GM21447 (cell line): ENCODE measurements around the gene KNG1.
A peak's percentile ranks its signal among the peaks of the same experiment; 100 is the strongest.

Experiments used
- ATAC-seq: cut with Tn5 transposase; IDR thresholded peaks from one replicate; pipeline ENCODE4 v1.9.1; 2021; ENCODE audit not compliant: unreplicated experiment

The KNG1 gene

GRCh38 chr3:186772701-186773417, 55.7 kb downstream of the KNG1 start:
- ATAC-seq: peak; percentile 92

- no peak for ATAC-seq
These were observed 58.8 kb downstream of the KNG1 start for GRCh38 chr3:186775999-186776398.

DNA sequence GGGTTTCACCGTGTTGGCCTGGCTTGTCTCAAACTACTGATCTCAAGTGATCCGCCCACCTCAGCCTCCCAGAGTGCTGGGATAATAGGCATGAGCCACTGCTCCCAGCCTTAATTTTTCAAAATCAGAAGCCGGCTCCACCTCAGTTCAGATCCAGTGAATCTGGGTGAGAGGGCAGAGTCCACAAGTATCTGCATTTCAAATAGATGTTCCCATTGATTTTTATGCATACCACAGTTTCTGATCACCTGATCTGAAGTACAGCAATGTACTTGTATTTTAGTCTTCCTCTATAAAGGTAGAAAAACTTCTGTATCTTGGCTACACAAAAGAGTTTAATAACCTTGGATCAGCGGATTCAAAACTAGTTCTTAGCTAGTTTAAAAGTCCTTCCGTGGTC, 62.0 kb downstream of the KNG1 start:
- ATAC-seq: no peak

GRCh38 chr3:186782542-186783057, 65.4 kb downstream of the KNG1 start:
- no peak for ATAC-seq

DNA sequence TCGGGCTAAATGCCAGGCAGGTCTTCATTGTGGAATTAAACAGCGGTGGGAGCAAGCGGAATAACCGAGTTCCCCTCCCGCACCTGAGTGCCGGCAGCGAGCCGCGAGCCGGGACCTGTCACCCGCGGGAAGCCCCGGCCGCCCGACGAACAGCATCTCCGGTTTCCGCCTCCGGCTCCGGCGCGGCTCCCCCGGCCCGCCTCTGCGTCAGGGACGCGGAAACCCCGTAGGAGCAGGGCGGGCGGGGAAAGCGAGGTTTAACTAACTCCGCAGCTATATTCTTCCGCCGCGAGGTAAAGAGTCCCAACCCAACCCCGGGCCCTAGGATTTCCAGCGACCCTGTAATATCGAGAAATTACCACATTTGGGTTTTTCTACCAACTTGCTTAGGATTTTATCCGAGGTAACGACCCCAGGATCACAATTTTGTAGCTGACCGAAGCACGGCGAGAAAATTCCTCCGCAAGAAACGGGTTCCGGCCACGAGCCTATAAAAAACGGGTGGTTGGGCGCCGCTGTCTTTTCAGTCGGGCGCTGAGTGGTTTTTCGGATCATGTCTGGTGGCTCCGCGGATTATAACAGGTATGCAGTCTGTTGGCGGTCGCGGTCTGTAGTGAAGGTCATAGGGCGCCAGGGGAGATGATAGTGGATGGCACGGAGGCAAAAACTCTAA, 66.0 kb downstream of the KNG1 start, which contains the start of gene EIF4A2:
TSS of gene EIF4A2 (plus strand) at position 520 of the 673 bp plus-strand sequence. CDS start at position 554, 34 bp downstream.
- peak; percentile 57 for ATAC-seq

GRCh38 chr3:186783731-186784515, 66.8 kb downstream of the KNG1 start:
- ATAC-seq: peak; percentile 70

GRCh38 chr3:186784820-186785494, 67.8 kb downstream of the KNG1 start:
- no peak for ATAC-seq

DNA sequence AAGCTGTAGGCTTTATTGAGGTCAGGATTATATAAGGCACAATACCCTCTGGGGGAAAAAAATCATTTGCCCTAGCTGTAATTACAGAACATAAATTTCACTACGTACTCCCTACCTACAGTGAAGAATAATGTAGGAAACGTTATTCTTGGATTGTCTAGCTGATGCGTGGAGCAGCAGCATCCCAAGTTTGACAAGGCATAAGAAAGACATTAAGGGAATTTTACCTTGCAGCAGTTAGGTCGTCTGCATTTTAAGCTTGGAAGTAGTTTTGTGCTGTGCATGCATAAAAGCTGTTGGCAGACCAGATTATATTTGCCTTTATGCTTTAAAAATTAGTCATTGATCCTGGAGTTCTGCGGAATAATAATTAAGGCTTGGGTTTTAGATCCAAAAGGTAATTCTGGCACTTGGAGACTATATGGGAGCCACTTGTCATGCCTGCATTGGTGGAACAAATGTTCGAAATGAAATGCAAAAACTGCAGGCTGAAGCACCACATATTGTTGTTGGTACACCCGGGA, 68.4 kb downstream of the KNG1 start:
- ATAC-seq: no peak

GRCh38 chr3:186786922-186787321, 69.8 kb downstream of the KNG1 start:
- ATAC-seq: no peak

DNA sequence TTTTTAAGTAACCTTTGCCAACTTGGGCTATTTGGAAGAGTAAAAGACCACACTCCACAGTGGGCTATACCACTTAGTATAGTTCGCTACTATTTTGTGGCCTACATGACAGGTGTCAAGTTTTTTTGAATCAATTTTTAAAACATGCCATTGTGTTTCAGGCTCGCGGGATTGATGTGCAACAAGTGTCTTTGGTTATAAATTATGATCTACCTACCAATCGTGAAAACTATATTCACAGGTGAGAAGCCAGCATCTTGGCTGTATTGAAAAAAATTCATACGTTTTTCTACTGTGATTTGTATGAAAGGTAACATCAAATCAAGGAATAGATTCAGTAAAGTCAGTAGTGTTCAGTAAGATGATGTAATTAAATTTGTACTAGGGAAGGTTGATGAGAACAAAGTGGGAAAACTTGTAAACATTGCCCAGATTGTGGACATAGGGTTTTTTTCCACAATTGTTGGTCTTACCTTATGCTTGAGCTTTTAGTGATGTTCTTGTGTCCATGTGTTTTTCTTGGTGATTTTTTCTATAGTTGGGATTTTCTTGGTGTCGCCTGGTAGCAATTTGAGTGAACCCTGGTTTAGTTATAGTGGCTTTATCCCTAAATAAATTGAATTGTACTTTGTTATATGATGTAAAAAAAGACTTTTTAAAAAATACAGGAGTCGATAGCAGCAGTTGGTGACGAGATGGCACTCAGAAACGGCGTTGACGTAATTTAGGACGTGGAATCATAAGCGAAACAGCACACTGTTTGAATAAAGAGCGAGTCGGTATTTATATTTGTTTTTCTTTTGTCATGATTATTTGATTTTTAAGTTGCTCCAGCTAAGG, 70.7 kb downstream of the KNG1 start:
- no peak for ATAC-seq

DNA sequence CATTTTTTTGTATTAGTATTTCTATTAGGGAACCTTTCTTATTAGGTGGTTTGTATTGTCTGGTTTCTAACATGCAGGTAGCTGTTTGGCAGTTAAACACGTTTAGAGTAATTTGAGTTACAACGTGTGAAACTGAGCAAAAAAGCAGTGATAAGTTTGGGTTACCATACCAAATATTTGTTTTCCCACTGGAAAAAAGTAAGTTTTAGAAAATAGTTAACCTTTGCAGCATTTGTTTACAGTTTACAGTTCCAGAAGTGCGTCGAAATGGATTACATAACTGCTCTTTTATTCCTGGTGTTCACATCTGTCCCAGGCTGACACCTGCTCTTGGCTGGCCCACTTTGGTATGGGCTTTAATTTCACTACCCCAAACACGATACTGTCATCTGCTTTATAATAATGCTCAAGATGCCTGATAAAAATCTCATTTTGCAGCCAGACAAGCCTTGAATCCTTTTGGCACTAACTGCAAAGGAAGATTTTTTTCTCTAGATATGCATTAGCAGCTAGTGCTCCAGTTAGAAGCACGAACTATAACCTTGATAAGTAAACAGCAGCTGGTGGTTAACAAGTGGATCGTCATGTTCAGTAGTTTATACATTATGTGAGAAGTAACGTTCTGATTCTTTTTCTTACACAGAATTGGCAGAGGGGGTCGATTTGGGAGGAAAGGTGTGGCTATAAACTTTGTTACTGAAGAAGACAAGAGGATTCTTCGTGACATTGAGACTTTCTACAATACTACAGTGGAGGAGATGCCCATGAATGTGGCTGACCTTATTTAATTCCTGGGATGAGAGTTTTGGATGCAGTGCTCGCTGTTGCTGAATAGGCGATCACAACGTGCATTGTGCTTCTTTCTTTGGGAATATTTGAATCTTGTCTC, 71.6 kb downstream of the KNG1 start:
- ATAC-seq: no peak

DNA sequence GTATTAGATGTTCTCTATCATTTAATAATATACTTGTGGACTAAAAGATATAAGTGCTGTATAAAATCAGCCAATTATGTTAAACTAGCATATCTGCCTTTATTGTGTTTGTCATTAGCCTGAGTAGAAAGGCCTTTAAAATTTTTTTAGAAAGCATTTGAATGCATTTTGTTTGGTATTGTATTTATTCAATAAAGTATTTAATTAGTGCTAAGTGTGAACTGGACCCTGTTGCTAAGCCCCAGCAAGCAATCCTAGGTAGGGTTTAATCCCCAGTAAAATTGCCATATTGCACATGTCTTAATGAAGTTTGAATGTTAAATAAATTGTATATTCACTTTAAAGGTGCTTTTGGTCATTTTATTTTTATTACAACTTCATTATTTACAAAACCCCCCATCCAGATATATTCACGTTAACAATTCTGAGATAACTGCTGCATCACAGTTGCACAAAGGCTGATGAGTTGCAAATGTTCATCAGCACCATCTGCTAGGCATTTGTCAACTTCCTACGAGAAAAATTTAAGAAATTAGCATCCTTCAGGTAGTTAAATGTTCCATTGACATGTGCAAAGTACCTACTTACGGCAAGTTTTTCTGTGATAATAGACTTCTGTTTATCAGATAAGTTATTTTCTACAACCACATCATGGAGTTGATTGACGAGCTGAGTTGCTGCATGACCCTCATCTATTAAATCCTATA, 72.5 kb downstream of the KNG1 start:
- no peak for ATAC-seq

DNA sequence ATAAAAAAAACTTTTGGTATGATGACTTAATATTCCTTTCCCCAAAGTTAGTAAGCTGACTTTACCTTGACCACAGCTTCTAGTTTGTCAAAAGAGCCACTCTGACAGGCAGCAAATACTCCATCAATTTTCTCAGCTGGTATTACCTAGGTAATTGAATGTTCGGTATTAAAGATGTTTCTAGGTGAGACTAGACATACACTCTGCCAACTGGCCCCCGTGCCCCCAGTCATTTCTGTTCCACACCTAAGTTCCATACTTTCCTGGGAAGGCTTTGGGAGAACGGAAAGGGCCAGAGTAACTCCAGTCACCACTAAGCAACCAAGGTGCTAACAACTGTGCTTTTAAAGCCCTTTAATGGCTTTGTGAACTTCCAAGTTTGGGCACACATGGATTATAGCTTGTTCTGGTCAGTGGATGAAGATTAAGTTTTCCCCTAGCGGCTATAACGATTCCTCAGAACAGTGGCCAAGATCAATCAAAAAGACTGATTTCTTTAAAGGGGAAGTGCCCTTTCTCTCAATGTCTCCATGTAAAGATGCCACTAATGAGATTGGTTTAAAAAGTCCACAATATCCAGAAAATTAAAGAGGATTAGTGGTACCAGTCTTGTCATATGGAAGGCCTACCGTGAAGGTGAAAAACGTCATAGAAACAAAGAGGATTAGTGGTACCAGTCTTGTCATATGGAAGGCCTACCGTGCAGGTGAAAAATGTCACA, 73.3 kb downstream of the KNG1 start:
- no peak for ATAC-seq
